Astrocyte (in vitro differentiated cells and primary cell): ENCODE measurements around the gene NKAIN2. TPM values are rescaled to one million over a fixed set of nuclear protein-coding genes. Genes with fewer than 3 reads are reported as not detected.

Source experiments
- DNase-seq: peaks from one replicate; pipeline ENCODE4 v3.0.0-alpha.2; 2010; ENCODE audit warnings: low read depth
- FAIRE-seq: peaks from 2 replicates; lab custom pipeline; 2011; peaks lifted over from hg19 to GRCh38; lab: Jason Lieb, UNC
- H2AFZ ChIP-seq: 2 replicates; pipeline ENCODE4 v1.6.0; 2012; ENCODE audit warnings: low read depth, low read length, inconsistent platforms
- H3K27ac ChIP-seq: 2 replicates; pipeline ENCODE4 v1.5.1; 2011; ENCODE audit warnings: low read depth, low read length, inconsistent platforms
- H3K27me3 ChIP-seq: 2 replicates; pipeline ENCODE4 v1.6.0; 2011; ENCODE audit warnings: low read length, inconsistent platforms; ENCODE audit not compliant: insufficient read depth
- H3K36me3 ChIP-seq: 2 replicates; pipeline ENCODE4 v1.5.1; 2011; ENCODE audit warnings: low read length, inconsistent platforms; ENCODE audit not compliant: insufficient read depth
- H3K4me1 ChIP-seq: 2 replicates; pipeline ENCODE4 v1.5.1; 2011; ENCODE audit warnings: low read length, inconsistent platforms; ENCODE audit not compliant: insufficient read depth
- H3K4me2 ChIP-seq: 2 replicates; pipeline ENCODE4 v1.6.0; 2012; ENCODE audit warnings: low read length, inconsistent platforms
- H3K4me3 ChIP-seq: 2 replicates; pipeline ENCODE4 v1.5.1; 2011; ENCODE audit warnings: low read depth, mild to moderate bottlenecking, low read length, inconsistent platforms; ENCODE audit not compliant: insufficient read depth
- H3K79me2 ChIP-seq: 2 replicates; pipeline ENCODE4 v1.6.0; 2012; ENCODE audit warnings: mild to moderate bottlenecking, low read length, inconsistent platforms; ENCODE audit not compliant: insufficient read depth
- H3K9ac ChIP-seq: 2 replicates; pipeline ENCODE4 v1.6.0; 2012; ENCODE audit warnings: mild to moderate bottlenecking, low read length, inconsistent platforms
- H3K9me3 ChIP-seq: 2 replicates; pipeline ENCODE4 v1.5.1; 2012; ENCODE audit warnings: low read depth, mild to moderate bottlenecking, low read length, inconsistent platforms; ENCODE audit not compliant: insufficient read depth
- H4K20me1 ChIP-seq: 2 replicates; pipeline ENCODE4 v1.6.0; 2012; ENCODE audit warnings: low read length, inconsistent platforms; ENCODE audit not compliant: insufficient read depth
- H3K27ac Mint-ChIP-seq: one replicate; pipeline ENCODE4 v1.8.0; 2021; ENCODE audit warnings: mild to moderate bottlenecking, mixed read lengths; ENCODE audit not compliant: unreplicated experiment
- H3K27me3 Mint-ChIP-seq: one replicate; pipeline ENCODE4 v1.8.0; 2021; ENCODE audit warnings: low read depth, mixed read lengths; ENCODE audit not compliant: unreplicated experiment
- H3K36me3 Mint-ChIP-seq: one replicate; pipeline ENCODE4 v1.8.0; 2021; ENCODE audit warnings: low read depth, mixed read lengths; ENCODE audit not compliant: unreplicated experiment
- H3K4me1 Mint-ChIP-seq: one replicate; pipeline ENCODE4 v1.8.0; 2021; ENCODE audit warnings: low read depth, mixed read lengths; ENCODE audit not compliant: unreplicated experiment
- H3K4me3 Mint-ChIP-seq: one replicate; pipeline ENCODE4 v1.8.0; 2021; ENCODE audit warnings: mild to moderate bottlenecking, moderate library complexity, mixed read lengths; ENCODE audit not compliant: unreplicated experiment
- H3K9me3 Mint-ChIP-seq: one replicate; pipeline ENCODE4 v1.8.0; 2021; ENCODE audit warnings: mild to moderate bottlenecking, mixed read lengths; ENCODE audit not compliant: unreplicated experiment
- CTCF ChIP-seq: IDR thresholded peaks from 2 replicates; pipeline ENCODE4 v1.5.1; 2011; ENCODE audit warnings: low read depth, mild to moderate bottlenecking, inconsistent platforms, low read length, moderate library complexity; ENCODE audit not compliant: insufficient read depth
- EZH2 ChIP-seq: IDR thresholded peaks from 2 replicates; pipeline ENCODE4 v1.6.1; 2012; ENCODE audit warnings: mild to moderate bottlenecking, low read length, inconsistent platforms; ENCODE audit not compliant: insufficient read depth
- total RNA-seq: library from RNA; stranded (reverse); gene quantifications from 2 replicates; pipeline ENCODE4 v1.2.1, GENCODE V29; 2021

The NKAIN2 gene
- total RNA-seq, 1 donor from 2014 or later: 0.07 TPM

GRCh38 chr6:123896869-123897268, 93.2 kb downstream of the NKAIN2 start:
- no peaks in the 10 kb centered on the region for H4K20me1 ChIP-seq
- H3K27me3 ChIP-seq: no peaks in the 10 kb centered on the region
- H3K36me3 ChIP-seq: no peaks in the 10 kb centered on the region
- H3K36me3 Mint-ChIP-seq: no peaks in the 10 kb centered on the region
- no peak overlapping the region for H3K4me2 ChIP-seq
- no peak overlapping the region for H3K9ac ChIP-seq
- H3K9me3 ChIP-seq: peaks cover 4% of the 10 kb centered on the region
- H3K9me3 Mint-ChIP-seq: no peaks in the 10 kb centered on the region
- DNase-seq: no peak
- no peak overlapping the region for H3K4me3 ChIP-seq
- H2AFZ ChIP-seq: no peak overlapping the region
- no peak overlapping the region for H3K27ac Mint-ChIP-seq
- H3K4me1 ChIP-seq: no peaks in the 10 kb centered on the region
- no peak overlapping the region for H3K4me3 Mint-ChIP-seq
- no peaks in the 10 kb centered on the region for H3K79me2 ChIP-seq
- no peak overlapping the region for H3K27ac ChIP-seq
- no peaks in the 10 kb centered on the region for H3K27me3 Mint-ChIP-seq
- no peaks in the 10 kb centered on the region for H3K4me1 Mint-ChIP-seq
- no peak for FAIRE-seq
- TF ChIP-seq CTCF (no peak), EZH2 (no peak)

GRCh38 chr6:123897965-123898364, 94.3 kb downstream of the NKAIN2 start:
- peaks cover 4% of the 10 kb centered on the region for H3K9me3 ChIP-seq
- Mint-ChIP-seq H3K4me1 (no peaks in the 10 kb centered on the region), H3K4me3 (no peak overlapping the region), H3K27me3 (no peaks in the 10 kb centered on the region), H3K36me3 (no peaks in the 10 kb centered on the region), H3K27ac (no peak overlapping the region), H3K9me3 (no peaks in the 10 kb centered on the region)
- H3K27me3 ChIP-seq: no peaks in the 10 kb centered on the region
- no peaks in the 10 kb centered on the region for H3K79me2 ChIP-seq
- FAIRE-seq (no peak), DNase-seq (no peak)
- no peak for TF ChIP-seq CTCF
- TF ChIP-seq EZH2: no peak
- no peaks in the 10 kb centered on the region for H3K4me1 ChIP-seq
- no peak overlapping the region for H3K4me3 ChIP-seq
- H3K9ac ChIP-seq: no peak overlapping the region
- no peak overlapping the region for H3K27ac ChIP-seq
- H3K36me3 ChIP-seq: no peaks in the 10 kb centered on the region
- H3K4me2 ChIP-seq: no peak overlapping the region
- no peak overlapping the region for H2AFZ ChIP-seq
- no peaks in the 10 kb centered on the region for H4K20me1 ChIP-seq

GRCh38 chr6:123898665-123899064, 95.0 kb downstream of the NKAIN2 start:
- FAIRE-seq (no peak), DNase-seq (no peak)
- H3K9me3 Mint-ChIP-seq: no peaks in the 10 kb centered on the region
- H3K27me3 Mint-ChIP-seq: no peaks in the 10 kb centered on the region
- no peak overlapping the region for H3K27ac Mint-ChIP-seq
- Histone ChIP-seq H3K4me3 (no peak overlapping the region), H3K9me3 (peaks cover 4% of the 10 kb centered on the region), H3K36me3 (no peaks in the 10 kb centered on the region), H3K9ac (no peak overlapping the region), H3K27ac (no peak overlapping the region), H3K4me1 (no peaks in the 10 kb centered on the region), H3K27me3 (no peaks in the 10 kb centered on the region), H3K79me2 (no peaks in the 10 kb centered on the region), H3K4me2 (no peak overlapping the region), H2AFZ (no peak overlapping the region), H4K20me1 (no peaks in the 10 kb centered on the region)
- H3K4me3 Mint-ChIP-seq: no peak overlapping the region
- no peaks in the 10 kb centered on the region for H3K4me1 Mint-ChIP-seq
- TF ChIP-seq EZH2: no peak
- TF ChIP-seq CTCF: no peak
- no peaks in the 10 kb centered on the region for H3K36me3 Mint-ChIP-seq
